Stomach (tissue), 4 donors: ENCODE measurements around the gene LYRM4.

Source experiments
- POLR2A ChIP-seq, 4 donors: fragments of 450-650 bp; IDR thresholded peaks; one replicate each; pipeline ENCODE4 v1.6.1; 2016; ENCODE audit warnings: antibody characterized with exemption in 4 of 4, control low read depth in 2 of 4, mild to moderate bottlenecking in 1 of 4, moderate library complexity in 1 of 4
- POLR2AphosphoS5 ChIP-seq, 3 donors: sonication (generic); formaldehyde crosslinking; IDR thresholded peaks; one replicate each; pipeline ENCODE4 v1.6.1; 2016; ENCODE audit warnings: antibody characterized with exemption in 3 of 3
- TF ChIP-seq, protein P1 (sequence below), 7 experiments: fragments of 450-650 bp in 4 of 7; fragments of 200-600 bp in 3 of 7; sonication (generic) in 3 of 7; IDR thresholded peaks; one replicate each; pipeline ENCODE4 v1.5.1; 2016 to 2019; ENCODE audit warnings: antibody characterized with exemption in 7 of 7, control low read depth in 2 of 7, mild to moderate bottlenecking in 1 of 7

DNA sequence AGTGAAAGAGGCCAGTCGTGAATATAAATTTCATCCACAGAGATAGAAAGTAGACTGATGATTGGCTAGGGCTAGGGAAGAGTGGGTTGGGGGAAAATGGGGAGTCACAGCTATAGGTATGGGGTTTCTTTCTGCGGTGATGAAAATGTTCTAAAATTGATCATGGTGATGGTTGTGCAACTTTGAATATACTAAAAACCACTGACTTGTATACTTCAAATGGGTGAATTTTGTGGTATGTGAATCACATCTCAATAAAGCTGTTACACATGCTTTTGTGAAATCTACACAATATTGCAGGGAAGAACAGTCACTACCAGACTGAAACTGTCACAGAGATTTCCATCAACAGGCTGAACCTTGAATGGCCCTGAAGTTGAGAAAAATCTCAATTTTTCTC is 61.5 kb downstream of the LYRM4 start:
- TF ChIP-seq POLR2A (IDR thresholded peaks at IDR 0.05) (no peak), POLR2AphosphoS5 (IDR thresholded peaks at IDR 0.05) (no peak)
- TF ChIP-seq, protein P1, sequence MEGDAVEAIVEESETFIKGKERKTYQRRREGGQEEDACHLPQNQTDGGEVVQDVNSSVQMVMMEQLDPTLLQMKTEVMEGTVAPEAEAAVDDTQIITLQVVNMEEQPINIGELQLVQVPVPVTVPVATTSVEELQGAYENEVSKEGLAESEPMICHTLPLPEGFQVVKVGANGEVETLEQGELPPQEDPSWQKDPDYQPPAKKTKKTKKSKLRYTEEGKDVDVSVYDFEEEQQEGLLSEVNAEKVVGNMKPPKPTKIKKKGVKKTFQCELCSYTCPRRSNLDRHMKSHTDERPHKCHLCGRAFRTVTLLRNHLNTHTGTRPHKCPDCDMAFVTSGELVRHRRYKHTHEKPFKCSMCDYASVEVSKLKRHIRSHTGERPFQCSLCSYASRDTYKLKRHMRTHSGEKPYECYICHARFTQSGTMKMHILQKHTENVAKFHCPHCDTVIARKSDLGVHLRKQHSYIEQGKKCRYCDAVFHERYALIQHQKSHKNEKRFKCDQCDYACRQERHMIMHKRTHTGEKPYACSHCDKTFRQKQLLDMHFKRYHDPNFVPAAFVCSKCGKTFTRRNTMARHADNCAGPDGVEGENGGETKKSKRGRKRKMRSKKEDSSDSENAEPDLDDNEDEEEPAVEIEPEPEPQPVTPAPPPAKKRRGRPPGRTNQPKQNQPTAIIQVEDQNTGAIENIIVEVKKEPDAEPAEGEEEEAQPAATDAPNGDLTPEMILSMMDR (IDR thresholded peaks at IDR 0.05) = no peak
